Activated CD8-positive, alpha-beta memory T cell treated with anti-CD3 and anti-CD28 coated beads, Interleukin-2, amount 50 U/mL, for 1 hour (primary cell): ENCODE data around the gene ZEB1.
"Not testable (repeated sequence)": the region's sequence is repeated elsewhere in the genome, so short reads cannot be mapped to it uniquely, and the experiment has no call there.

Experiments used
- DNase-seq: peaks from one replicate; pipeline ENCODE4 v3.0.0-alpha.2; 2020; ENCODE audit errors: extremely low read depth

ZEB1 gene

DNA sequence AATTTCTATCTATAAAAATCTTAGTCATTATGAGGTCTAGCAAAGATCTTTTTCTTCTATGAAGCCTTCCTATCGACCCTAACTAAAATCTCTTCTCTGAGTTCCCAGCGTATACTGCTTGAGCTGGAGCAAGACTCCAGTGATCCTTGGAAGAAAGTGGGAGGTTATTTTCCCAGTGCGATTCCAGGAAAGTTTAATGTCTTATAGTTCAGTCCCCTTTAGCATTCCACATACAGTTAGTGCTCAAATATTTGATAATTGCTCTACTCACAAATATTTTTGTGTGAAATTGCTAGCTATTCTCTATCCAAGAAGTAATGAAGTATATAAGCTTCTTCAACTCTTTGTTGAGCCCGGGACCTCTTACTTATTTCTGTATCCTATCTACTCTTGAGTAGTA is 47.7 kb downstream of the ZEB1 start:
- no peak for DNase-seq

- no peak for DNase-seq
Measured at GRCh38 chr10:31368724-31369123, 49.7 kb downstream of the ZEB1 start.

DNA sequence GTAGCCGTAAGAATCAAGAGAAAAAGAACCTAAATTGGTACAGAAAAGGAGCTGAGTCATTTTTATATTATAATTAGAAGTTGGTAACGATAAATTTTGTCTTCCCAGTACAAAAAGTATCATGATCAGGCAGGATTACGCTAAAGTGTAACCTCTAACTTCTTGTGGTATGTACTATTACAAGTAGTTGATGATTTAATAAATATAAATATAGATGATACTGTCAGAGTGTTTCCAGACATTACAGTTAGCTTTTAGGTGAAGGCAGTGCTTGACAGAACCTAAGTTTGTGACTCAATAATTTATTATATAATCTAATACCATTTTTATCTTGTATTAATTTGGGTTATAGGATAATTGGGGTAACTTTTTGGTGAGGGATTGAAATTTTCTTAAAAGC is 53.4 kb downstream of the ZEB1 start:
- no peak for DNase-seq

GRCh38 chr10:31374146-31374696 is 55.2 kb downstream of the ZEB1 start:
- DNase-seq = no peak

DNA sequence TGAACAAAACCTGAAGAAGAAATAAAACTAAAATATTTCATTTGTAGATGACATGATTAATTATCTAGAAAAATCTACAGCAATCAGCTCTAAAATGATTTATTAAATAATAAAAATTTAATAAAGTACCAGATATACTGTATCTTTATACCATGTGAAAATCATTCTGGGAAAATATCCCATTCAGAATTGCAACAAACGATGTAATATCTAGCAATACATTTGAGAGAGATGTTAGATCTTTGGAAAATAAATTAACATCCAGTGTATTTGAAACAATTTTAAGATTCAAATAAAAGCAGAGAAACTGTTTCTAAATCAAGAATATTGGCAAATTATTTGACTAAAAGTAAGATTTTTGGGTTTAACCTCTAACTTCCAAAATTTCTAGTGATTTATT is 62.2 kb downstream of the ZEB1 start:
- DNase-seq = no peak

DNA sequence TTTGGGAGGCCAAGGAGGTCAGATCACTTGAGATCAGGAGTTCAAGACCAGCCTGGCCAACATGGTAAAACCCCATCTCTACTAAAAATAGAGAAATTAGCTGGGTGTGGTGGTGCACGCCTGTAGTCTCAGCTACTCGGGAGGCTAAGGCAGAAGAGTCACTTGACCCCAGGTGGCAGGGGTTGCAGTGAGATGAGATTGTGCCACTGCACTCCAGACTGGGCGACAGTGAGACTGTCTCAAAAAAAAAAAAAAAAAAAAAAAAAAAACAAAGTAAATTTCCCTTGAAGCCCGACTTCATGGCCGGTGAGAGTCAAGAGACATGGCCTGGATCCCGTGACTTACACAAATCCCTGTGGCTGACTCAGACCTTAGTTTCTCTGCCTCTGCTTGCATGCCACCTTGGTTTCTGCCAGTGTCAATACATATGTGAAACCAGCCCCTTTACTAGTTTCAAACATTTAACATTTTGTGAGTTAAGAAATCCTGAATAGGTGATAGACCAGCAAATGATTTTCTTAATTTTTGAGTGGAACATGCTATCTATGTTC is 62.8 kb downstream of the ZEB1 start:
- DNase-seq = no peak

DNA sequence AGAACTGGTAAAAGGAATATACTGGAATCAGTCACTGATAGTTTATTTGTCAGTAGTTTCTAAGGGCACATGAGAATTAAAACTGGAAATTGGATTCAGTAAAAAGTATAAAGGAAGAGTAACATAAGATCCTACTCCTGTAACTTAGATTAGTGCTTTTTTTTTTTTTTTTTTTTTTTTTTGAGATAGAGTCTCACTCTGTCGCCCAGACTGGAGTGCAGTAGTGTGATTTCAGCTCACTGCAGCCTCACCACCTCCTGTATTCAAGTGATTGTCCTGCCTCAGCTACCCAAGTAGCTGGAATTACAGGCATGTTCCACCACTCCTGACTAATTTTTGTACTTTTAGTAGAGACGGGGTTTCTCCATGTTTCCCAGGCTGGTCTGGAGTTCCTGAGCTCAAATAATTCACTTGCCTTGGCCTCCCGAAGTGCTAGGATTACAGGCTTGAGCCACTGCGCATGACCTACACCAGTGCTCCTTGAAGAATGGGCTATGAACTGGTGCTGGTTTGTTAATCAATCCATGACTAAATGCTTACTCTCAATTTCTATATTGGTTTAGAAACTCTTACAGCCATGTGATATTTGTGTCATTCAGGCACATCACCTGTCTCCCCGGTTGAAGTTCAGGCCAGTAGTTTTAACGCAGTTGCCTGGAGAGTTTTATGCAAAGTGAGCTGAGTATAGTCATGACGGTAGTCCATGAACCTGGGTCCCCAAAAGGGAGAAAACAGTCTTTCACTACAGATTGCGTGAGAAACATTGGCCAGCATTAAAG is 65.0 kb downstream of the ZEB1 start:
- DNase-seq = no peak

GRCh38 chr10:31384589-31384949 is 65.6 kb downstream of the ZEB1 start:
- DNase-seq = no peak

DNA sequence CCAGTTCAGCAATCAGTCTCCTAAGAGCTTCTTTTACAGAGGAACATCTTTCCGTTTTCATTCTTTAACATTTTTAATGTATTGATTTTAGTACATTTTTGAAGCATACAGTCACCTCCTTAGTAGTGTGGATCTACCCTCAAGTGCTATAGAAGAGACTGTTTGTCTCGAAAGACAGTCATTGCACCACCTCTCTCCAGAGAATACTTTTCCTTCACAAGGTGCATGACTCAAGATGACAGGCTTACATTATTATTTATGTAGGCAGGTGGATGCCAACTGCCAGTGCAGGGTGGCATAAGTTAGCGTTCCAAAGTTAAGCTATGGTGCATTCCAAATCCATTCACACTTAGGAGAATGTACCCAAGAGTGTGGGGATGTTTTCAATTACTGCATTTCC is 71.8 kb downstream of the ZEB1 start:
- no peak for DNase-seq

DNA sequence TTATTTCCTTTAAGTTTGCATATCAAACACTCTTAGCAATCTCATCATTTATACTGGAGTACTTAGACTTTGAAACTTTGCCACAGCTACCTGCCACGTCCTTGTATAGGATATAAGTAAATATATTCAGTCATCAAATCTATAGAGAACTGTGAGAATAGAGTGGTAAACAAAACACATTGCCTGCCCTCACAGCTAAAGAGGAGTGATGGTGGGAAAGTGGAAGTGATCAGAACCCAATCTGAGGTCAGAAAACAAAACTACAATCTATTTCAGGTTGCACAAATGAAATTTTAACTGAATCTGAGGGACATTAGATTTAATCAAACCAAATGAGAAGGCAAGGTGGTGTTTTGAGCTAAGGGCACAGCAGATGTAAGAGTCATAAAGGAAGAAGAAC is 74.8 kb downstream of the ZEB1 start:
- no peak for DNase-seq

GRCh38 chr10:31395695-31396094 is 76.7 kb downstream of the ZEB1 start:
- DNase-seq = no peak

DNA sequence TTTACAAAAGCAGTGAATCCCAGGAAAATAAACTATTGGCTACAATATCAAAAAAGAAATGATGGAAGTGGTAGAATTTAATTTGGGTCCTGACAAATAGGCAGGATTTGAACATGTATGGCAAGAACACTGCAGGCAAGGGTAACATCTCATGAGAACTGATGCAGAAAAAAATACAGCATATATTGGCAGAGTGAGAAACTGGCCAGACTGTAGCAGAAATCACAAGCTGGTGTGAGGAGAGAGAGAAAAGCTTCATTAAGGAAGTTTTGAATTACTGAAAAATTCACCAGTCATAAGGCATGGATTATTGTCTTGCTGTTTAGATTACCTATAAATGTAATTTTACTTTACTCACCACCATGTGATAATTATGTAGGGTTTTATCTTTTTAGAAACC is 77.4 kb downstream of the ZEB1 start:
- no peak for DNase-seq

- DNase-seq = no peak
Measured at GRCh38 chr10:31397852-31398251, 78.8 kb downstream of the ZEB1 start.

DNA sequence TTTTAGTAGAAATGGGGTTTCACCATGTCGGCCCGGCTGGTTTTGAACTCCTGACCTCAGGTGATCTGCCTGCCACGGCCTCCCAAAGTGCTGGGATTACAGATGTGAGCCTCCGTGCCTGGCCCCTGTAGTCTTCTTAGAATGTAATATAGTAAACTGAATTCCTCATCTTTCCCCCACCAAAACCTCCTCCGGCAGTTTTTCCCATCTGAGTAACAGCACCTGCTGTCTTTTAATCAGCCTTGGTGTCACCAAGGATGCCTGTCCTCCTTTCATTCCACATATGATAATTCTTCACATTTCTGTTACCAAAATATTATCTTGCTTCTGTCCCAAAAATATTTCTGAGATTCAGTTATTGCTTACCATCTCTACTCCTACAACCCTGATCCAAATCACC is 80.2 kb downstream of the ZEB1 start:
- no peak for DNase-seq

- DNase-seq = no peak
Measured at GRCh38 chr10:31399631-31400030, 80.6 kb downstream of the ZEB1 start.

DNA sequence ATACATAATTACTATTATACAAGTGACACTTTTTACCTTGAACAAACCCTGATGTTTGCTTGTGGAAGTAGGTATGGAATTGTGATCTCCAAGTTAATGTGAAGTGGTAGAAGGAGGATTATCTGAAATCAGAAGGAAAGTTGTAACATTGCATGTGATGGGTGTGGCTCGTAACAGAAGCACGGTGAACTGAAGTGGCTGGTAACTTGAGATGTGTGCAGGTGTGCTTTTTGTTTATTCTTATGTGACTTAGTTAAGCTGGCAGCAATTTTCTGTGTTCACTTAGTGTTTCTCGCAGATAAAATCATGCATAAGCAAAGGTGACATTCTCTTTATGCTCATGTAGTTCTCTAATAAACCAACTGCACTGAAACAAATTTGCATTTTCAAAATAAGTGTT is 82.3 kb downstream of the ZEB1 start:
- DNase-seq = no peak

DNA sequence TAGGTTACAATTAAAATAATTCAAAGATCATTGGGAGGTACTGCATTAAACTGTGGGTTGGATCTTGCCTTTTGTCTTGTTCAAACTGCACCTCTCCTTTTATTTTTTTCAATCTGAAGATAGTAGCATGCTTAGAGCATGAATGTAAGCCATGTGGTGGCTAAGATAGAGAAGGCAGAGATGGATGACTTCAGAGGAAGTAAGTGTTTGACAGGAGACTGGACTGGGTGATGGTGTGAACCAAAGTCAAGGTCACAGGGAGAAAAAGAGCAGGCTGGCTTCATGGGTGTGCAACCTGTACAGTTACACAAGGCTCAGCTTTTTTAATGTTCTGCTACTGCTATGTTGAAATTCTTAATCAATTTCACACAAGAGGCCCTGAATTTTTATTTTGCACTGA is 85.6 kb downstream of the ZEB1 start:
- DNase-seq = no peak

DNA sequence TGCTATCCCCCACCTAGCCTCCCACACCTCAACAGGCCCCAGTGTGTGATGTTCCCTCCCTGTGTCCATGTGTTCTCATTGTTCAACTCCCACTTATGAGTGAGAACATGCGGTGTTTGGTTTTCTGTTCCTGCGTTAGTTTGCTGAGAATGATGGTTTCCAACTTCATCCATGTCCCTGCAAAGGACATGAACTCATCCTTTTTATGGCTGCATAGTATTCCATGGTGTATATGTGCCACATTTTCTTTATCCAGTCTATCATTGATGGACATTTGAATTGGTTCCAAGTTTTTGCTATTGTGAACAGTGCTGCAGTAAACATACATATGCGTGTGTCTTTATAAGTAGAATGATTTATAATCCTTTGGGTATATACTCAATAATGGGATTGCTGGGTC is 86.8 kb downstream of the ZEB1 start:
- not testable (repeated sequence) for DNase-seq

- DNase-seq = not testable (repeated sequence)
Measured at GRCh38 chr10:31412397-31412796, 93.4 kb downstream of the ZEB1 start.

- no peak for DNase-seq
Measured at GRCh38 chr10:31413325-31413724, 94.3 kb downstream of the ZEB1 start.

- DNase-seq = no peak
Measured at GRCh38 chr10:31418481-31418880, 99.5 kb downstream of the ZEB1 start.

DNA sequence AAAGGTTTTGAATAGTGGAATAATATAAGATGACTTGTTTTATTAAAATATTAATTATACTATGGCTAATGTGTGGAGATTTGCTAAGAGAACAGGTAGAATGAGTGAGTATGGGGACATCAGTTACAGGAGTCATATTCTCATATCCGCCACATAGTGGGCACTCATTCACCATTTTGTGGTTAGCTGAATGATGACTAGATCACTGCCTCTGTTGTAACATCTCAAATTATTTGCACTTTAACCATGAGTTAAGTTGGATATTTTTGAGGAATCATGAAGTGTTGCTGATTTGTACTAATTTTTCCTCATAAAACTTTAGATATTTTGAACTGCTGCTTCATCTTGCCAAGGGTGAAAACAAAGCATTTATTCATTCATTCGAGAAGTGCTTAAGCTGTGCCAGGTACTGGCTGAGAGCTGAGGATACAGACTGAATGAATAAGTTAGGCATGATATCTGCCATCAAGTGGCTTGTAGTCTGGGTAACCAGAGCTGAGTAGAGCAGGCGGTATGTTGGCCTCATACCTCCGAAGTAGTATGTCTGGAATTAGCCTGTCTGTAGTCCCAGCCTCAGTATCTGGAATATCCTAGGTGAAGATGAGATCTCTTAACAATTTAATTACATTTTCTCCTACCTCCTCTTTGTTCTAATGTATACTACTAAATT is 100.5 kb downstream of the ZEB1 start:
- no peak for DNase-seq

DNA sequence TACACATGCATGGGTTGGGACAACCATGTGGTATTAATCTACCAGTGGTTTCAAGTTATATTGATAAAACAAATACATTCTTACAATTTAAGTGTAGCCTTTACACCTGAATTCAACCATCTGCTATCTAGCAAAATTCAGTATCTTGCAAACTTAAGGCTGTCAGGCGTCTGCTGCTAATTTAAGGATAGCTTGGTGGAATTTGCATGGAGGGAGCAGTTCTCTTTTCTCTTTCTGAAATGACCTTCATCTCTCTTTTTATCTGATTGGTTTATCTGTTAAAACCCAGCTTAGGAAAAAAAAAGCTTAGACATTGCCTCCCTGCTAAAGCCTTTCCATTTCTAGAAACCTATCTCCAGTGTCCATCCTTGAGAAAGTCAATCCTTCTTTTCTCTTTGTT is 102.3 kb downstream of the ZEB1 start:
- no peak for DNase-seq
